SK-N-SH (cell line): ENCODE measurements around the gene SH3PXD2B. TPM values are rescaled to one million over a fixed set of nuclear protein-coding genes. Genes with fewer than 3 reads are reported as not detected.
A peak's percentile ranks its signal among the peaks of the same experiment; 100 is the strongest.

ENCODE experiments used
- CTCF ChIA-PET: fragments of 300-600, 350-600 bp; formaldehyde crosslinking; extraction: SDS; loops from one replicate; lab custom pipeline; 2021; lab: Yijun Ruan, JAX
- POLR2A ChIA-PET: fragments of 350-600 bp; sonication (Branson Sonifier 250); formaldehyde crosslinking; extraction: SDS; loops from one replicate; lab custom pipeline; 2020; ENCODE audit warnings: antibody characterized with exemption, inconsistent platforms; lab: Yijun Ruan, JAX
- DNase-seq: peaks from one replicate; pipeline ENCODE4 v3.0.0; 2012
- H2AFZ ChIP-seq: fragments of 200-600 bp; sonication (generic); 2 replicates; pipeline ENCODE4 v1.8.1; 2016; ENCODE audit warnings: antibody characterized with exemption, mild to moderate bottlenecking, low read depth
- H3F3A ChIP-seq: fragments of 200-600 bp; sonication (generic); replicated peaks from 2 replicates; pipeline ENCODE3; 2016; ENCODE audit warnings: antibody characterized with exemption, mild to moderate bottlenecking; ENCODE audit not compliant: insufficient read depth
- H3K27ac ChIP-seq, 2 experiments: fragments of 200-500 bp in 1 of 2; fragments of 200-600 bp in 1 of 2; sonication (Bioruptor generic) in 1 of 2; sonication (generic), shearing (Covaris generic) in 1 of 2; 2 replicates each; pipeline versions ENCODE4 v1.5.1 to v1.6.1; 2014 to 2016; ENCODE audit warnings: low read depth in 2 of 2, inconsistent platforms in 1 of 2, low read length in 1 of 2, mild to moderate bottlenecking in 1 of 2, mixed read lengths in 1 of 2
- H3K27me3 ChIP-seq: fragments of 200-600 bp; sonication (generic), shearing (Covaris generic); 2 replicates; pipeline ENCODE4 v1.6.1; 2016; ENCODE audit warnings: mixed run types; ENCODE audit not compliant: insufficient read depth
- H3K36me3 ChIP-seq, 2 experiments: fragments of 200-500 bp in 1 of 2; fragments of 200-600 bp in 1 of 2; sonication (Bioruptor generic) in 1 of 2; sonication (generic) in 1 of 2; replicated peaks in 1 of 2; 2 replicates each; pipeline versions ENCODE3 to v1.5.1; 2014 to 2016; ENCODE audit warnings: low read length in 1 of 2, mild to moderate bottlenecking in 1 of 2; ENCODE audit not compliant: insufficient read depth in 2 of 2, control insufficient read depth in 1 of 2
- H3K4me1 ChIP-seq, 2 experiments: fragments of 200-500 bp in 1 of 2; fragments of 200-600 bp in 1 of 2; sonication (Bioruptor generic) in 1 of 2; sonication (generic), shearing (Covaris generic) in 1 of 2; 2 replicates each; pipeline versions ENCODE4 v1.5.1 to v1.6.1; 2014 to 2016; ENCODE audit warnings: low read depth in 1 of 2, low read length in 1 of 2, mixed run types in 1 of 2; ENCODE audit not compliant: insufficient read depth in 2 of 2, control insufficient read depth in 1 of 2
- H3K4me2 ChIP-seq: fragments of 200-600 bp; sonication (generic), shearing (Covaris generic); 2 replicates; pipeline ENCODE4 v1.6.1; 2017; ENCODE audit warnings: mixed run types
- H3K4me3 ChIP-seq, 2 experiments: fragments of 200-500 bp in 1 of 2; fragments of 200-600 bp in 1 of 2; sonication (Bioruptor generic) in 1 of 2; sonication (generic), shearing (Covaris generic) in 1 of 2; 2 replicates each; pipeline versions ENCODE4 v1.5.1 to v1.8.1; 2014 to 2016; ENCODE audit warnings: low read depth in 2 of 2, inconsistent platforms in 1 of 2, low read length in 1 of 2, mild to moderate bottlenecking in 1 of 2, mixed read lengths in 1 of 2, moderate library complexity in 1 of 2
- H3K79me2 ChIP-seq: fragments of 200-600 bp; sonication (generic); 2 replicates; pipeline ENCODE4 v1.8.1; 2017; ENCODE audit warnings: mild to moderate bottlenecking; ENCODE audit not compliant: insufficient read depth
- H3K9ac ChIP-seq: fragments of 200-600 bp; sonication (generic); 2 replicates; pipeline ENCODE4 v1.6.1; 2017; ENCODE audit warnings: mixed run types
- H3K9me2 ChIP-seq: fragments of 200-600 bp; sonication (generic); 2 replicates; pipeline ENCODE4 v1.6.1; 2017; ENCODE audit warnings: mixed run types
- H3K9me3 ChIP-seq: fragments of 200-600 bp; sonication (generic); 2 replicates; pipeline ENCODE4 v1.6.1; 2017; ENCODE audit warnings: mixed run types, mild to moderate bottlenecking, moderate library complexity
- H4K20me1 ChIP-seq: fragments of 200-600 bp; sonication (generic); 2 replicates; pipeline ENCODE4 v1.6.1; 2017; ENCODE audit warnings: mild to moderate bottlenecking, mixed run types; ENCODE audit not compliant: insufficient read depth
- CHD2 ChIP-seq: fragments of 150-350 bp; IDR thresholded peaks from 2 replicates; pipeline ENCODE4 v1.6.1; 2018; ENCODE audit warnings: low read length; ENCODE audit not compliant: partially characterized antibody
- CTCF ChIP-seq: fragments of 200-600 bp; sonication (generic); IDR thresholded peaks from 2 replicates; pipeline ENCODE4 v1.6.1; 2017; ENCODE audit warnings: antibody characterized with exemption, mild to moderate bottlenecking, moderate library complexity
- ELF1 ChIP-seq: IDR thresholded peaks from 2 replicates; pipeline ENCODE4 v1.4.0; 2012
- EP300 ChIP-seq, 2 experiments: IDR thresholded peaks; 2 replicates each; pipeline versions ENCODE4 v1.4.0 to v1.6.1; 2012; ENCODE audit warnings: borderline replicate concordance in 1 of 2, low read depth in 1 of 2, low read length in 1 of 2
- EZH2phosphoT487 ChIP-seq: fragments of 200-600 bp; sonication (generic); IDR thresholded peaks from 2 replicates; pipeline ENCODE4 v1.6.1; 2017; ENCODE audit warnings: low read depth, mixed run types, mild to moderate bottlenecking, antibody characterized with exemption, moderate library complexity, borderline replicate concordance
- FOXJ3 ChIP-seq: sonication (generic); formaldehyde crosslinking; IDR thresholded peaks from 2 replicates; pipeline ENCODE4 v1.5.1; 2020; ENCODE audit warnings: mild to moderate bottlenecking, missing genetic modification reagents
- GABPA ChIP-seq: IDR thresholded peaks from 2 replicates; pipeline ENCODE4 v1.4.0; 2012; ENCODE audit warnings: low read depth, mild to moderate bottlenecking
- JUND ChIP-seq: IDR thresholded peaks from 2 replicates; pipeline ENCODE4 v1.4.0; 2012
- MEF2A ChIP-seq: IDR thresholded peaks from 2 replicates; pipeline ENCODE4 v1.4.0; 2012; ENCODE audit warnings: low read depth, borderline replicate concordance
- MXI1 ChIP-seq: IDR thresholded peaks from 2 replicates; pipeline ENCODE4 v1.6.1; 2012; ENCODE audit warnings: mild to moderate bottlenecking, low read depth, low read length, improper control_type of control experiment
- NFIC ChIP-seq: IDR thresholded peaks from 2 replicates; pipeline ENCODE4 v1.4.0; 2012; ENCODE audit warnings: borderline replicate concordance
- NRF1 ChIP-seq: IDR thresholded peaks from 2 replicates; pipeline ENCODE4 v1.6.1; 2012; ENCODE audit warnings: low read depth, mild to moderate bottlenecking, low read length
- POLR2AphosphoS5 ChIP-seq: IDR thresholded peaks from 2 replicates; pipeline ENCODE4 v1.6.1; 2012; ENCODE audit warnings: low read depth, low read length
- RCOR1 ChIP-seq: fragments of 150-350 bp; IDR thresholded peaks from 2 replicates; pipeline ENCODE4 v1.6.1; 2017; ENCODE audit warnings: antibody characterized with exemption, low read length
- RFX5 ChIP-seq: IDR thresholded peaks from 2 replicates; pipeline ENCODE4 v1.6.1; 2012; ENCODE audit warnings: mild to moderate bottlenecking, improper control_type of control experiment, low read length
- RXRA ChIP-seq: IDR thresholded peaks from 2 replicates; pipeline ENCODE4 v1.4.0; 2012; ENCODE audit warnings: low read depth, mild to moderate bottlenecking, borderline replicate concordance
- SIN3A ChIP-seq: IDR thresholded peaks from 2 replicates; pipeline ENCODE4 v1.6.1; 2012; ENCODE audit warnings: low read depth, mild to moderate bottlenecking, low read length, moderate library complexity, borderline replicate concordance
- SMC3 ChIP-seq: IDR thresholded peaks from 2 replicates; pipeline ENCODE4 v1.6.1; 2012; ENCODE audit warnings: low read depth, low read length, improper control_type of control experiment
- TAF1 ChIP-seq: IDR thresholded peaks from 2 replicates; pipeline ENCODE4 v1.6.1; 2012; ENCODE audit warnings: low read depth, mild to moderate bottlenecking, low read length, moderate library complexity, borderline replicate concordance
- TEAD4 ChIP-seq: IDR thresholded peaks from 2 replicates; pipeline ENCODE4 v1.4.0; 2012; ENCODE audit warnings: mild to moderate bottlenecking, borderline replicate concordance; ENCODE audit not compliant: insufficient read depth
- USF2 ChIP-seq: fragments of 150-350 bp; IDR thresholded peaks from 2 replicates; pipeline ENCODE4 v1.6.1; 2017; ENCODE audit warnings: antibody characterized with exemption, low read length, low read depth, borderline replicate concordance
- YY1 ChIP-seq: IDR thresholded peaks from 2 replicates; pipeline ENCODE4 v1.4.0; 2012; ENCODE audit warnings: low read depth, mild to moderate bottlenecking
- WGBS: methylation state at CpG from one replicate; pipeline ENCODE4 v1.1.6; 2017; ENCODE audit warnings: low lambda C conversion rate; 5-methylcytosine and 5-hydroxymethylcytosine counted together
- polyA plus RNA-seq, 3 experiments: library from polyadenylated mRNA; depleted of rRNA; stranded (reverse); fragments of >200 nt; gene quantifications; 2 replicates each; pipeline ENCODE4 v1.2.3, GENCODE V29; 2012
- TF ChIP-seq, protein P1 (sequence below): IDR thresholded peaks from 2 replicates; pipeline ENCODE4 v1.4.0; 2012; ENCODE audit warnings: low read depth, borderline replicate concordance
- TF ChIP-seq, protein P2 (sequence below): fragments of 150-350 bp; IDR thresholded peaks from 2 replicates; pipeline ENCODE4 v1.6.1; 2016; ENCODE audit warnings: mild to moderate bottlenecking, low read depth, low read length
- TF ChIP-seq, protein P3 (sequence below): IDR thresholded peaks from 2 replicates; pipeline ENCODE4 v1.4.0; 2012; ENCODE audit warnings: low read depth

The SH3PXD2B gene
- polyA plus RNA-seq, 1 of the 3 experiments (the other 2 are of a cell fraction): 15.0 TPM

DNA sequence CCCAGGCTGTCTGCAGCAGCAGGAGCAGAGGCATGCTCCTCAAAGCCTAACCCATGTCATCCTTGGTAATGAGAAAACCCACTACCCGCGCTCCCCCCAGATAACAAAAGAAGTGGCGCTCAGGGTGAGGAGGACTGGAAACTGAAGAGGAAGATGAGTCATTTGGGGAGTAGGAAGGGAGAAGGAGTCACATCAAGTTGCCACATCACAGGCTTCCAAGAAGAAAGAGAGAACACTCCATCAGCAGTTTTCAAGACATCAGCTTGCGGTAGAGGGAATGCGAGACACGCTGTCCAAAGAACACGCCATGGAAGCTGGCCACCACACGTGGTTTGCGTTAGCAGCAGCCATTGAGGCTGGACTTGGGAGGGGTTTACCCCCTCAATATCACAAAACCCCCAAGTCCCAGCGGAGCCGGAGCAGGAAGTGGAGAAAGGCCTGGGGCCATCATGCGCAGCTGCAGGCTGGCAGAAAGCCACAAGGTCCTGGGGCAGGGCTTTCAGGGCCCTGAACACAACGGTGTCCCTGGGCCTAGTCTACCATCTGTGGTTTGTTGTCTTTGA is 41.5 kb downstream of the SH3PXD2B start:
- POLR2A ChIA-PET: no interaction called here
- no peak for TF ChIP-seq ELF1
- TF ChIP-seq POLR2AphosphoS5: no peak
- TF ChIP-seq GABPA: no peak
- no peak for TF ChIP-seq RFX5
- TF ChIP-seq SMC3: no peak
- no peak for TF ChIP-seq USF2
- peak; percentile 67; the same call in 1 of the 2 replicates for TF ChIP-seq NFIC
- TF ChIP-seq TEAD4: no peak
- no peak for TF ChIP-seq NRF1
- TF ChIP-seq SIN3A: no peak
- TF ChIP-seq, protein P1, sequence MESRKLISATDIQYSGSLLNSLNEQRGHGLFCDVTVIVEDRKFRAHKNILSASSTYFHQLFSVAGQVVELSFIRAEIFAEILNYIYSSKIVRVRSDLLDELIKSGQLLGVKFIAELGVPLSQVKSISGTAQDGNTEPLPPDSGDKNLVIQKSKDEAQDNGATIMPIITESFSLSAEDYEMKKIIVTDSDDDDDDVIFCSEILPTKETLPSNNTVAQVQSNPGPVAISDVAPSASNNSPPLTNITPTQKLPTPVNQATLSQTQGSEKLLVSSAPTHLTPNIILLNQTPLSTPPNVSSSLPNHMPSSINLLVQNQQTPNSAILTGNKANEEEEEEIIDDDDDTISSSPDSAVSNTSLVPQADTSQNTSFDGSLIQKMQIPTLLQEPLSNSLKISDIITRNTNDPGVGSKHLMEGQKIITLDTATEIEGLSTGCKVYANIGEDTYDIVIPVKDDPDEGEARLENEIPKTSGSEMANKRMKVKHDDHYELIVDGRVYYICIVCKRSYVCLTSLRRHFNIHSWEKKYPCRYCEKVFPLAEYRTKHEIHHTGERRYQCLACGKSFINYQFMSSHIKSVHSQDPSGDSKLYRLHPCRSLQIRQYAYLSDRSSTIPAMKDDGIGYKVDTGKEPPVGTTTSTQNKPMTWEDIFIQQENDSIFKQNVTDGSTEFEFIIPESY: no peak; the same call in 1 of the 2 replicates
- no peak for TF ChIP-seq FOXJ3 (CRISPR knock-in tag)
- TF ChIP-seq CTCF: no peak
- TF ChIP-seq YY1: no peak
- no peak for TF ChIP-seq TAF1
- no peak for TF ChIP-seq MEF2A
- no peak for TF ChIP-seq RCOR1
- TF ChIP-seq CHD2: no peak
- TF ChIP-seq RXRA: no peak
- TF ChIP-seq EZH2phosphoT487: no peak
- TF ChIP-seq MXI1: no peak
- TF ChIP-seq EP300 (IDR thresholded peaks at IDR 0.05; ENCODE audit: borderline replicate concordance in 1 of 2, low read depth in 1 of 2, low read length in 1 of 2): peak; percentile 8 to 30; a peak in 2 of 4 replicates
- TF ChIP-seq, protein P2, sequence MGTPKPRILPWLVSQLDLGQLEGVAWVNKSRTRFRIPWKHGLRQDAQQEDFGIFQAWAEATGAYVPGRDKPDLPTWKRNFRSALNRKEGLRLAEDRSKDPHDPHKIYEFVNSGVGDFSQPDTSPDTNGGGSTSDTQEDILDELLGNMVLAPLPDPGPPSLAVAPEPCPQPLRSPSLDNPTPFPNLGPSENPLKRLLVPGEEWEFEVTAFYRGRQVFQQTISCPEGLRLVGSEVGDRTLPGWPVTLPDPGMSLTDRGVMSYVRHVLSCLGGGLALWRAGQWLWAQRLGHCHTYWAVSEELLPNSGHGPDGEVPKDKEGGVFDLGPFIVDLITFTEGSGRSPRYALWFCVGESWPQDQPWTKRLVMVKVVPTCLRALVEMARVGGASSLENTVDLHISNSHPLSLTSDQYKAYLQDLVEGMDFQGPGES: no peak
- peak; percentile 47 for TF ChIP-seq JUND
- TF ChIP-seq, protein P3, sequence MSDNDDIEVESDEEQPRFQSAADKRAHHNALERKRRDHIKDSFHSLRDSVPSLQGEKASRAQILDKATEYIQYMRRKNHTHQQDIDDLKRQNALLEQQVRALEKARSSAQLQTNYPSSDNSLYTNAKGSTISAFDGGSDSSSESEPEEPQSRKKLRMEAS: peak; percentile 63

More for the DNA sequence above, 41.5 kb downstream of the SH3PXD2B start:
- H3K27ac ChIP-seq: peak overlapping the region; percentile 59 to 64; a peak in 3 of 4 replicates
- no peak overlapping the region for H3K4me3 ChIP-seq
- CTCF ChIA-PET: interaction anchor here (1.5 to 1.9 kb wide), 2 partner anchors 39 to 520 kb away, joined by 3 to 5 read pairs; no protein-coding TSS in a partner anchor
- peaks cover 65% of the 10 kb centered on the region for H4K20me1 ChIP-seq
- H3K9me3 ChIP-seq: no peaks in the 10 kb centered on the region
- no peaks in the 10 kb centered on the region for H3K27me3 ChIP-seq
- no peak overlapping the region for H2AFZ ChIP-seq
- H3K79me2 ChIP-seq: peaks cover 29% of the 10 kb centered on the region; the same call in 1 of the 2 replicates
- H3K4me1 ChIP-seq: peaks cover 34 to 35% of the 10 kb centered on the region in 2 experiments
- peak overlapping the region; percentile 22; the same call in 1 of the 2 replicates for H3K4me2 ChIP-seq
- no peak overlapping the region for H3K9ac ChIP-seq
- H3F3A ChIP-seq: peaks cover 21% of the 10 kb centered on the region
- H3K9me2 ChIP-seq: no peaks in the 10 kb centered on the region
- H3K36me3 ChIP-seq: peaks cover 0 to 20% of the 10 kb centered on the region in 2 experiments
- WGBS: 58% methylated on average over 11 of the region's 13 CpGs
- peak; percentile 61 for DNase-seq
